GM21447 (cell line): Measurements from ENCODE around the gene APOO.
"Not testable (repeated sequence)": the region's sequence is repeated elsewhere in the genome, so short reads cannot be mapped to it uniquely, and the experiment has no call there.

Experiments
- ATAC-seq: cut with Tn5 transposase; IDR thresholded peaks from one replicate; pipeline ENCODE4 v1.9.1; 2021; ENCODE audit not compliant: unreplicated experiment

APOO gene

GRCh38 chrX:23861952-23862351, 45.8 kb downstream of the APOO start:
- not testable (repeated sequence) for ATAC-seq

DNA sequence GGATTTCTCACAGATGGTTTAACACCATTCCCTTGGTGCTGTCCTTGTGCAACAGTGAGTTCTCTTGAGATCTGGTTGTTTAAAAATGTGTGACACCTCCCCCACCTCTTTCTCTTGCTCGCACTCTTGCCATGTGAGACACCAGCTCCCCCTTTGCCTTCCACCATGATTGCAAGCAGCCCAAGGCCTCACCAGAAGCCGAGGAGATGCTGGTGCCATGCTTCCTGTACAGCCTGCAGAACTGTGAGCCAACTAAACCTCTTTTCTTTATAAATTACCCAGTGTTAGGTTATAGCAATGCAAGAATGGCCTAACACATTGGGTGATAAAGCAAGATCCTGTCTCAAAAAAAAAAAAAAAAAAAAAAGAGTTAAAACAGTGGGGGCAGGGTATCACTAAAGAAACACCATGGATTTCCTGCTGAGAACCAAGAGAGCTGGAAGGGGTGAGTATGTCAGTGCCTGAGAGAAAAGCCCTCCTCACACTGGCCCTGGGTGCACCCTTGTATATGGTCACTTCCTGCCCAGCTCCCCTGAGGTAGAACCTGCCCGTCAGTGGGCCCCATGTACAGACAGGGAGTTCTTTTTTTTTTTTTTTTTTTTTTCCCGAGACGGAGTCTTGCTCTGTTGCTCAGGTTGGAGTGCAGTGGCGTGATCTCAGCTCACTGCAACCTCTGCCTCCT, 46.4 kb downstream of the APOO start:
- no peak for ATAC-seq

GRCh38 chrX:23859238-23859637, 48.5 kb downstream of the APOO start:
- ATAC-seq: not testable (repeated sequence)

DNA sequence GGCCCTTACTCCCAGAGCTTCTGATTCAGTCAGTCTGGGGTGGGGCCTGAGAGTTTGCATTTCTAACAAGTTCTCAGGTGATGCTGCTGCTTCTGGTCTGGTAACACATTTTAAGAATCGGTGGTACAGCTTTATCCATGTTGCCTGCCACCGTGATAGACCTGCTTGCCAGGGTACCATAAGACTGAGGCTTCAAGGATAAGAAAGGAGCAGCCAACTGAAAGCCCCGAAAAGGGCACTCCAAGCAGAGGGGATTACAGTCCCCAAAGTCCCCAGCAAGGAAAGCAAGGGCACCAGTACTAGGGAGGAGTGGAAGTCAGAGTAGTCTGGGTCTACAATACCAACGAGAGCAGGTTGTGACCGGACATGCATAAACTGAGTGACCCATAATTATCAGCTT, 49.8 kb downstream of the APOO start:
- no peak for ATAC-seq

DNA sequence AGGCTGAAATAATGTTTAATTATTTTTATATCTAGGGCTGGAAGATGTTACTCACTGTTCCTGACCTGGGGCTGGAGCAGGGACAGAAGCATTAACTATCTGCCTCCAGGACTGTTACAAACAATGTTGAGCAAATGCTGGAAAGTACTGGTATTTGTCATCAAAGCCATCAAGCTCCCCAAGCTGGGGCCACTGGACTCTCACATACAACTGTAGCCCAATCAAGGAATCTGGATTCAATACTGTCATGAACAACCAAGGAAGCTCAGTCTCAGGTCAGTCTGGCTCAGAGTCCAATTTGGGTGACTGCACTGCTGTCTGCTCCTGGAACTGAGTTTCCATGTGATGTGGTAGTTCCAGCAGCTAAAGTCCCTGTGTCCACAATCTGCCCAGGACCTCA, 50.4 kb downstream of the APOO start:
- no peak for ATAC-seq

GRCh38 chrX:23855569-23855968, 52.2 kb downstream of the APOO start:
- ATAC-seq: no peak

- ATAC-seq: no peak
These were observed 52.8 kb downstream of the APOO start for GRCh38 chrX:23854945-23855344.

DNA sequence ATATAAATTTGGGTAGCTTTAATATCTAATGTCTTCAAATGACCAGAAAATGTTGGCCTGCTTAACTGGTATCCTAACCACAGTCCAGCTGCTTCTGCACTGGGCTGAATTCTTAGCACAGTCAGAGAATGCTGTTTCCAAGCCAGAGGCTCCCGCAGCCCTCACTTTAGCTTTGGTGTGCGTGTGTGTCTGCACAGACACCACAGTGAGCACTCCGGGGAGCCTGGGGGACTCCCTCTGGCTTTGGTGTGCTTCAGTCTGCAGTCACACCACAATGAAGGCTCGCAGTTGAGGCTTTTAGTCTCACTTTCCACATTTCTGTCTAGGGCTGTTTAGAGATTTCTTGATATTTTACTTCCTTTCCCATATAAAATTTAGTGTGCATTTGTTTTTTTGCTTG, 53.6 kb downstream of the APOO start:
- ATAC-seq: no peak

GRCh38 chrX:23851544-23851943, 56.2 kb downstream of the APOO start:
- no peak for ATAC-seq

DNA sequence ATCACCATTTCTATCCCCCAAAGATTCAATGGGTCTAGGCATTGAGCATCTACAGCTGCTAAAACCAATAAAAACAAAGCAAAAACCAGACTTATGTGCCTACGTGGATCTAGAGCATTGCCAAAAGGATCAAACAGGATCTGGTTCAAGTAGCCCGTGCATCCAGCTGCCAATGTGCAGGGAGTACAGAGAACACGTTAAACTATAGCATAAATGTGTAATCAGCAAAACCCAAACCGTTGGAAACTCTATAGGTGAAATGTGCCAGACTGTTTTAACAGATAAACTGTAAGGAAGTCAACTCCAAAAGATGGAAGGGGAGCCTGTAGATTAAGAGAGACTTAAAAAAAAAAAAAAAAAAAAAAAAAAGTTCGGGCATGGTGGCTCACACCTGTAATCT, 58.5 kb downstream of the APOO start:
- no peak for ATAC-seq

GRCh38 chrX:23845351-23845817, 62.4 kb downstream of the APOO start:
- no peak for ATAC-seq

DNA sequence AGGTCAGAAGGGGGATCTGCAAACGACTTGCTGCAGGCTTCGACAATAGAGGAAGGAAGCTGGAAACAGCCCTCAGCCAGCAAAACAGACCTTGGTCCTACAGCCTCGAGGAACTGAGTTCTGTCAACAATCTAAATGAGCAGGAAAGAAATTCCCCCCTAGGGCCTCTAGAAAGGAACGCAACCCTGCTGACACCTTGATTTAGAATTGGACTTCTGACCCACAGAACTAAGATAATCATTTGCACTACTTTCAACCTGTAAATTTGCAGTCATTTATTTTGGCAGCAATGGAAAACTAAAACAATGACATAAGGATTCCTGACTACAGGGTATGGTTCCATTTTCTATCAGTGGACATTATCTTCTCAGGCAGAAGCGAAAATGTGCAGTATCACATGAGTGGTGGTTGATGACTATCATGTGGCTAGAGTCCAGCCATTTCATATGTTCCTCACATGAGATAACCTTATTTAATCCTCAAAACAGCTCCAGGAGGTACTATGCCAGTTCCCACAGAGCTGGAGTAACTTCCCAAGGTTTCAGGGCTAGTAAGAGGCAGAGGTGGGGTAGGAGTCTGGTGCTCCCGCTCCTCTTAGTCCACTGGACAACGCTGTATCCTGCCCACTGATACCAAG, 63.1 kb downstream of the APOO start:
- no peak for ATAC-seq

GRCh38 chrX:23841847-23842522, 65.8 kb downstream of the APOO start:
- ATAC-seq: no peak

DNA sequence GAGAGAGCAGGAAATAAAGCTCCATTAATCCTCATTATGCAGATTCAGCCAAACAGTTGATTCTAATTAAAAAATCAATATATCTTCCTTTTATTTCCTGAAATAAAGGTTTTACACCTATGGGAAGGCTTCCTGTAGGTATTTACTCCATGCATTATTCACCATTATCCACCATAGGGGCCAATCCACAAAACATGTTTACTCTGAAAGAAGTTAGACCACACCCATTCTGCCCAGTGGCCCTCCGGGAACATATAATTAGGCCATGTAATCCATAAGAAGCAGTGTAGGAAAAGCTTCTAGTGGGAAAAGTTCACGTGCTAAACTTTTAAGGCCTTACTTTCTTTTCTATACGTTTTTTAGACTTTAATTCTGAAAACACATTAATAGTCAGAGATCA, 67.1 kb downstream of the APOO start:
- ATAC-seq: no peak

GRCh38 chrX:23838953-23839352, 68.8 kb downstream of the APOO start:
- ATAC-seq: no peak

- no peak for ATAC-seq
These were observed 75.0 kb downstream of the APOO start for GRCh38 chrX:23832721-23833120.

- no peak for ATAC-seq
These were observed 78.9 kb downstream of the APOO start for GRCh38 chrX:23828881-23829280.

- ATAC-seq: no peak
These were observed 81.1 kb downstream of the APOO start for GRCh38 chrX:23826653-23827052.

- no peak for ATAC-seq
These were observed 81.5 kb downstream of the APOO start for GRCh38 chrX:23826216-23826615.

- ATAC-seq: no peak
These were observed 82.1 kb downstream of the APOO start for GRCh38 chrX:23825675-23826074.

GRCh38 chrX:23822841-23823240, 84.9 kb downstream of the APOO start:
- ATAC-seq: no peak

GRCh38 chrX:23822397-23822796, 85.3 kb downstream of the APOO start:
- no peak for ATAC-seq
